ENCODE measurements around the gene NAGPA.
A peak's percentile ranks its signal among the peaks of the same experiment; 100 is the strongest.
"Not testable (repeated sequence)": the region's sequence is repeated elsewhere in the genome, so short reads cannot be mapped to it uniquely, and the experiment has no call there.

Gene NAGPA

GRCh38 chr16:5060073-5060641 lies 26.4 kb upstream of the NAGPA start:
- DNase-seq = no peak

DNA sequence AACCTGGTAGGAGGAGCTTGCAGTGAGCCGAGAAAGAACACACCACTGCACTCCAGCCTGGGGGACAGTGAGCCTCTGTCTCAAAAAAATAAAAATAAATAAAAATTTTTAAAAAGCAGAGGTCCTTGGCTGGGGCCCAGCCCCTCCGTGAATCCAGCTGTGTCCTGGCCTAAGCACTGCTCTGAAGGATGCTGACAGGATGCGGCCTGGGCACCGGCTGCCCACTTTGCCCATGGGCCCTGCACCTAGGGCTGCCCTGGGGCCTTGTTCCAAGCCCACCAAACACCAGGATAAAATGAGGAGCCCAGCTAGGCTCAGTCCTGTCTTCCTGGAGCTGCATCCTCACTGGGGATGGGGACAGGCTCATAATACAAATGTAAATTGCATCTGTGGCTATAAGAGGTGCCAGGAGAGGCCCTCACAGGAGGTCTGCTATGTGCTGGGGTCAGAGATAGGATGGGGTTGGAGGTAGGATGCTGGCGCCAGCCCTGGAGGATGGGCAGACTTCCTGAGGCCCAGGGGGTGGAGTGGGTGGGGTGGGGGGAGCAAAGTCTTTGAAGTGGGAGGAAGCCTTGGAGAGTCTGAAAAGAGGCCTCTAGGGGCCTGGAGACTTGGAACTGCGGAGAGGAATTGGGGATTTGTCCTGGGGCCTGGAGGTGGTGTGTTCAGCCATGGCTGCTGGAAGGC lies 25.8 kb upstream of the NAGPA start:
- no peak for DNase-seq

GRCh38 chr16:5058476-5058875 lies 24.7 kb upstream of the NAGPA start:
- DNase-seq = no peak

- peak; percentile 79 for DNase-seq
Observed at GRCh38 chr16:5056352-5056751, 22.6 kb upstream of the NAGPA start.

DNA sequence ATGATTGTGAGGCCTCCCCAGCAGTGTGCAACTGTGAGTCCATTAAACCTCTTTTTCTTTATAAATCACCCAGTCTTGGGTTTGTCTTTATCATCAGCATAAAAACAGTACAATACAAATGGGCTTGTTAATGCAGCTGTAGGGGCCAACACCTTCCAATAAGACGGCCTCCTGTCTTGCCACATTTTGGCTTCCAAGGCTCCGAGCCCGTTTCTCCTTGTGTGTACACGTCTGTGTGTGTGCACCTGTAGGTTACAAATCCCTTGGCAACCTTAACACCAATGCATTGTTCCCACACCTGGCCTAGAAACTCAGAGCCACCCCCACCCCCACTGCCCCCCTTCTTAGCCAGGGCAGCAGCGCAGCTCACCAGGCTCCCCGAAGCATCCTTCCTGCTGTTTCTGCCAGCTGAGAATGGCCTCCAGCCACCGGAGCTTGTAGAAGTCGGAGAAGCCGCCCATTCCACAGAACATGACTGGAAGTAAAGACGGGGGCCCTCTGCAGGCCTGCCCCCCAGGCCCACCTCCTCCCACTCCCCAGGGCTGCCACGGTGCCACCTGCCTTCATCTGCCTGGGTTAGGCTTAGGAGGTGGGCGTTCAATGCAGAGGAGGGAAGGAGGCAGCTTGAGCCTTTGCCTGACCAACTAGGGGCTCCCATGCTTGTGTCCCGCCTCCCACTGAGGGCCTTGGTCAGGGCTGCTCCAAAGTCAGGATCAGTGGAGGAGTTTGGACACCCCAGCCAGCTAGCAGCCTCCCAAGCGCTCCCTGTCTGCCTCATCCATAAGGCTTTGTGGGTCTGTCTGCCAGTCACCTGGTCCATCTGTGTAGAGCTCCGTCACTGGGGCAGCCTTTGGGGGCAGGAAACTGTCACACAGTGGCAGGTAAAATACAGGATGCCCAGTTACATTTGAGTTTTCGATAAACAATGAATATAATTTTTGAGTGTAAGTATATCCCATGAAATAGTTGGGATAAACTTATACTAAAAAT lies 21.4 kb upstream of the NAGPA start:
- no peak for DNase-seq

- no peak for DNase-seq
Observed at GRCh38 chr16:5046914-5047313, 13.2 kb upstream of the NAGPA start.

DNA sequence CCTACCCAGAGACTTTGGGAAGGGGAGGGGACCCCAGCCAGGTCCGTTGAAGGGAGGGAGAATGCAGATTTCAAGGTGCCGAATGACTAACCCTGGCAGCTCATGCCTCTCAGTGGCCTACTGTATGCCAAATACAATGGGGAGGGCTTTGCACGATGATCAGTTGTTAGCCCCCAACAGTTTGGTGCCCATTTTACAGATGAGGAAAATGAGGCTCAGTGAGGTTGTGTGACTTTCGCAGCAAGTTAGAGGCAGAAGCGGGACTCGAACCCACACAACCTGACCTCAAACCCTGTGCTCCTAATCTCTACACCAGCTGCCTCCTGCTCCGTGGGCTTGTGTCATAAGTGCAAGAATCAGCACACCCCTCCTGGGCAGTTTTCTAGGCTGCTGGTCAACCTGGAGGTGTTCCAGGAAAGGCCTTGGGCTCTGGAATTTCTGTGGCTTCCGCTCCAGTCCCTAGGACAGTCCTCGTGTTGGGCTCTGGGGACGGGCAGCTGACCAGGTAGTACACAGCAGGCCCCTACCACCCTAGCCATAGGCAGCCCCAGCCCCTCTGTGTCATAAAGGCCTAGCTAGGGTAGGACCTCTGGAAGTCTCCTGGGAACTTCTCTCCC lies 11.9 kb upstream of the NAGPA start:
- DNase-seq = no peak

DNA sequence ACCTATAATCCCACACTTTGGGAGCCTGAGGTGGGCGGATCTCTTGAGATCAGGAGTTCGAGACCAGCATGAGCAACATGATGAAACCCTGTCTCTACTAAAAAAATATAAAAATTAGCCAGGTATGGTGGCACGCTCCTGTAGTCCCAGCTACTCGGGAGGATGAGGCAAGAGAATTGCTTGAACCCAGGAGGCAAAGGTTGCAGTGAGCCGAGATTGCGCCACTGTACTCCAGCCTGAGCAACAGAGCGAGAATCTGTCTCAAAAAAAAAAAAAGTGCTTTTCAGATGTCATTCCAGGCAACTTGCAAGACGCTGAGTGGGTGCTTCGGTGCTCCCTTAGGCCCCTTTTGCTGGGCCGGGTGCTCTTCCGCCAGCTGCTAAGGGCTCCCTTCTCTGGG lies 10.8 kb upstream of the NAGPA start:
- DNase-seq = not testable (repeated sequence)

DNA sequence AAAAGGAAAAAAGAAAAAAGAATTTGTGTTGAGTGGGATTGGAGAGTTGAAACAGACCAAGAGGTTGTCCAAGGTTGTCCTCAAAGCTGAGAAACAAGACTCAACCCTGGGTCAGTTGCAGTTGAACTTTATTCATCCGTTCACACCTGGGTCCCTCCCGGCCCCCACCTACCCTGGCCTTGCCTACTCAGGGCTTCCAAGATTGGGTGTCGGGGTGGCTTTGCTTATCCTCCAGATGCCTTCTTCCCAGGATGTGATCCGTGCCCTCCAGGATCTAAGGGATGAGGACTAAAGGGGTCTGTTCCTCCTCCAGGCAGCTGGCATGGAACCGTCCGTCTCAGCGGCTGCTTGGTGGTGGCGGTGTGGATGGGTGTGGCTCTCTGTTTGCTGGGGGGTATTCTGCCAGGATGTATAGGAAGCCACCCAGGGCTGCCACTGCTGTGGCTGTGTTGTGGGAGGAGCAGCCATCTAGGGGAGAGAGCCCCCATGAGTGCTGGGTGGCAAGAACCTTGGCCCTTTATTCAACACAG lies 10.3 kb upstream of the NAGPA start:
- no peak for DNase-seq

DNA sequence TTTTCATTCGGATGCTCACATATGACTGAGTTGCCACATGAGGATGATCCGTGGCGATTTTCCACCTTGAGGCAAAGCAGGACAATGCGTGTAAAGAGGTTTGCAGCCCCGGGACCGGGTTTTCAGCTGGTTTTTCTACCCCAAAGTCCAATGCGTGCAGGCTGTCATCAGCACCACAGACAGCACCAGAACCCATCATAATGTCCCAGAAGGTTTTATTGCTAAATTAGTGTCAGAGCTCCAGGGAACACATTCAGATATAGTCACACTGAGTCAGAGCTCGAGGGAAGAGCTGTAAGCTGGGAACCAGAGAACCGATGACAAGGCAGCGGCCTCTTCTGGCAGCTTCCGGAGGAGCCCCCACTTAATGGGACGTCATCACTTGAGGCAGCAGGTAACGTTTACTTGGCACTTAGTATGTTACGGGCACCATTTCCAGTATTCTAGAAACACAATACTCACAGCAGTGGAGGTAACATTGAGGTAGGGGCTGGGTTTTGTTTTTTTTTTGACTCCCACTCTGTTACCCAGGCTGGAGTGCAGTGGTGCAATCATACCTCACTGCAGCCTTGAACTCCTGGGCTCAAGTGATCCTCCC lies 8.9 kb upstream of the NAGPA start:
- DNase-seq = no peak

GRCh38 chr16:5041600-5042133 lies 7.9 kb upstream of the NAGPA start:
- no peak for DNase-seq

GRCh38 chr16:5040451-5040850 lies 6.7 kb upstream of the NAGPA start:
- DNase-seq = no peak

DNA sequence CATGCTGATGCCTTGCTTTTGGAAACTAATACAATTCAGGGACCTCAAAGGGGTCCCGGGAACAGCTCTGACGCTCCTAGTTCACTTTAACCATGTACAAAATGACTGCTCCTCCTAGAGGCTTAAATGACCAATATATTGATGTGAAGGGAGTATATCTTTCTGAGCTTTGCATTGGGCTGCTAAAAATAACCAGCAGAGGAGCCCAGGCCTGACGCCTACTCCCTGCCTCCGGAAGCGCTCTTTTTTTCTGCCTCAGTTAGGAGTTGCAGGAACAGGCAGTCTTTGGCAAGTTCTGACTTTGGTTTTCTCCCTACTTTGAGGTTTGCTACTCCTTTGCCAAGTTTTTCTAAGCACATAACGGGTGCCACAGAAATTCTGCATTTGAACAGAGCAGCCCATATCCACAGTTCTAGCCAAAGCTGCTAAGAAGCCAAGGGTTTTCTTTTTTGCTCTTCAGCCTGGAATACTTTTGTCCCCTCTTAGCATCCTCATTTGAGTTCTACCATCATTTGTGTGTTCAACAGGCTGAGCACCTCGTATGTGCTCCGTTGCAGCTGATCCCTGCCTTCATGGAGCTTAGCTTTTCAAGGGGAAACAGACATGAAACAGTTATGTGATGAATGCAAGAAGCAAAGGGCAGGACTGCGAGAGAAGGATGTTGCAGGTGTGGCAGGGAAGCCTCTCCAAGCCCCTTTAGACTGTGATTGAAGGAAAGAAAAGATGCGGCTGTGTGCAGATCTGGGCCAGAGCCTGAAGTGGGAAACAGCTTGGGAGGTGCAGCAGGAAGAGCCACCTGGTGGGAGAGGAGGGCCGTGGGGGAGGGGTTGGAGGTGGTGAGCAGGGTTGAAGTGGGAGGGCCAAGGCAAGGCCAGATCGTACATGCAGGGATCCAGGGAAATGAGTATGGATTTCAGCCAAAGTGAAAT lies 2.8 kb upstream of the NAGPA start:
- no peak for DNase-seq

- DNase-seq = no peak
Observed at GRCh38 chr16:5035909-5036227, 2.1 kb upstream of the NAGPA start.

DNA sequence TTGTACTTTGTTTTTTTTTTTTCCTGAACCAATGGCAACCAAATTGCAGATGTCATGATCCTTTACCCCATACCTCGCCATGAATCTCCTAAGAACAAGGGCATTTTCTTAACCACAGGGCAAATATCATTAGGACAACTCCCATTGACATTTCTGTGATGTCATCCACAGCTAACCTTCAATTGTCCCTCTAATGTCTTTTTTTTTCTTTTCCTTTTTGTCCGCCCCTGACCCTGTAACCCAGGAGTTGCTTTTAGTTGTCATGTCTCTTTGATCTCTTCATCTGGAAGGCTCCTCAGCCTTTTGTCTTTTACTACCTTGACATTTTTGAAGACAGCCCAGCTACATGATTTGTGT lies 410 bp upstream of the NAGPA start:
- no peak for DNase-seq

DNA sequence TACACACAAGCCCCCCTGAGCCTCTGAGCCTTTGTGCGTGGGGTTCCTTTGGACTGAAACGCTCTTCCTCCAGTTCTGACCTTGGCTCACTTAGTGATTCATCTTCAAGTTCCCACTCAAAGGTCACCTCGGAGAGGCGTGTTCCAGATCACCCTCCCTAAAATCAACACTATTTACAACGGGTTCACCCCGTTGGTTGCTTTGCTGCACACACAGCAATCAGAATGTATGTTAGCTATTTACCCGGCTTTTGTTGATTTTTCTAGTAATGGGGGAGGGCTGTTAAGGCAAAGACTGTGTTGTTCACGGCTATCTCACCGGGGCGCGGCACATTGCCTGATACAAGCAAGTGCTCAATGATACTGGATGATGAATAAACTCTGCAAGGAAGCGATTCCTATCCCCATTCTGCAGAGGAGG lies 977 bp downstream of the NAGPA start:
- peak; percentile 45 for DNase-seq

- no peak for DNase-seq
Observed at GRCh38 chr16:5031601-5032000, 2.1 kb downstream of the NAGPA start.

GRCh38 chr16:5030251-5030870 lies 3.4 kb downstream of the NAGPA start:
- DNase-seq = no peak

DNA sequence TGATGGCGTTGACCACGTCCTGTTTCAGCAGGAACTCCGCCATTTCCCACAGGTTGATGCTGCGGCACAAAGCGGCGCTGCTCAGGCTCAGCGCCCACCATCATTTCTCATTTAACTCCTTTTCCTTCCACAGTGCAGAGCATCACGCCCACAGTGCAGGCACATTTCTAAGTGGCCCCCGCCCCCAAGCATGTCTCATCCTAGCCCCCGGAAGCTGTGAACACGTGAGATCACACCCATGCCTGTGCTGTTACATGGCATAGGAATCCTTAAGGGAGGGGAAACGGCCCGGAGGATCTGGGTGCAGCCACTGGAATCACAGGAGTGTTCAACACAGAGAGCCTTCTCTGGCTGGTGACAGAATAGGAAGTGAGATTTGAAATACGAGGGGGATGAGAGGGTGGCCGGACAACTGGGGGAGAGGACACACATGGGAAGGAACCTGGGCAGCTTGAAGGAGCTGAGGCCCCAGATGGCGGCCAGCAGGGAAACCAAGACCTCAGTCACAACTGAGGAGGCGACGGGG lies 4.7 kb downstream of the NAGPA start:
- no peak for DNase-seq

DNA sequence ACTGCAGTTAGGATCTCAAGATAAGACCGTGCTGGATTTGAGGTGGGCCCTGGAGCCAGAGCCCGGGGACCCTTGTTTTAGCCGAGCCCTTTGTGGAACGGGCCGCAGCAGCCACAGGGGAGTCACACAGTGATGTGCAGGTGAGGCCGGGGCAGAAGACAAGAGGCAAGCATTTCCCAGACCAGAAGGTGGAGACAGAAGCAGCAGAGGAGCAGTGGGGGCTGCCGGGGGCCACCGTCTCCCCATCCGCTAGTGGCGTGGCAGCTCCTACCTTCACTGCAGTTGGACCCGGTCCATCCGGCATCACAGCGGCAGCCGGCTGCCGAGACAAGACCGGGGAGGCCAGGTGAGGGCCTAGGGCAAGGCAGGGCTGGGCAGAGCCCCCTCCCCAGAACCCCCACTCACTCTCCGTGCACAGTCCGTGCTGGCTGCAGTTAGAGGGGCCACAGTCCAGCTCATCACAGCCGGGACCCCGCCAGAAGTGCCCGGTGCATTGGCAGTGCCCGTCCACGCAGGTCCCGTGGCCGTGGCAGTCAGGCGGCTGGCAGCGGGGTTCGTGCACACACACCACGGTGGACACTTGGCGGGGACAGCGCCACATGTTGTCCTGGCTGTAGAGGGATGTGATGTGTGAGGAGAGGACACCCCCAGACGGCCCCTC lies 6.0 kb downstream of the NAGPA start:
- DNase-seq = no peak
